B cell (primary cell): ENCODE data around the gene IMMP2L. TPM values are rescaled to one million over a fixed set of nuclear protein-coding genes. Genes with fewer than 3 reads are reported as not detected.

Experiments used
- ATAC-seq: fragments of 200-7000 bp; cut with Tn5 transposase; one replicate; pipeline ENCODE4 v1.10.0; 2021; ENCODE audit warnings: low read depth, mild to moderate bottlenecking, moderate number of reproducible peaks, moderate library complexity
- CTCF ChIA-PET: fragments of 350-600 bp; sonication (Branson Sonifier 250); formaldehyde crosslinking; loops from one replicate; lab custom pipeline; 2021; ENCODE audit warnings: antibody characterized with exemption, inconsistent platforms; lab: Charles Lee
- POLR2A ChIA-PET: fragments of 350-600 bp; sonication (Branson Sonifier 250); formaldehyde crosslinking; loops from one replicate; lab custom pipeline; 2021; ENCODE audit warnings: antibody characterized with exemption; lab: Charles Lee
- DNase-seq: peaks from one replicate; pipeline ENCODE4 v3.0.0; 2013
- H2AFZ ChIP-seq: 2 replicates; pipeline ENCODE4 v1.6.1; 2012; ENCODE audit warnings: mild to moderate bottlenecking, low read depth, low read length; ENCODE audit not compliant: insufficient read depth, poor library complexity, severe bottlenecking
- H3K27ac ChIP-seq, 2 donors: 1 replicate in 1 of 2; 2 replicates in 1 of 2; pipeline ENCODE4 v1.5.1; 2012 to 2013; ENCODE audit warnings: low read length in 2 of 2, mild to moderate bottlenecking in 2 of 2, moderate library complexity in 1 of 2
- H3K27me3 ChIP-seq, 4 experiments: fragments of 200-600 bp in 1 of 4; sonication (generic) in 1 of 4; replicated peaks in 1 of 4; 1 replicate in 2 of 4; 2 replicates in 2 of 4; pipeline versions ENCODE4 v1.6.1 to v1.7.0; 2013 to 2016; ENCODE audit warnings: low read length in 3 of 4, mild to moderate bottlenecking in 2 of 4, mixed read lengths in 1 of 4, moderate library complexity in 1 of 4; ENCODE audit not compliant: insufficient read depth in 4 of 4, control insufficient read depth in 3 of 4; ENCODE audit errors: control extremely low read depth in 1 of 4
- H3K36me3 ChIP-seq, 2 experiments: replicated peaks in 1 of 2; 1 replicate in 1 of 2; 2 replicates in 1 of 2; pipeline versions ENCODE4 v1.6.1 to v1.7.1; 2013; ENCODE audit warnings: low read length in 1 of 2; ENCODE audit not compliant: insufficient read depth in 2 of 2, control insufficient read depth in 1 of 2; ENCODE audit errors: control extremely low read depth in 1 of 2, extremely low read depth in 1 of 2
- H3K4me1 ChIP-seq, 2 donors: fragments of 200-600 bp in 1 of 2; sonication (generic) in 1 of 2; 1 replicate in 1 of 2; 2 replicates in 1 of 2; pipeline versions ENCODE4 v1.5.1 to v1.6.1; 2013 to 2017; ENCODE audit warnings: low read length in 2 of 2; ENCODE audit not compliant: control insufficient read depth in 2 of 2, insufficient read depth in 2 of 2
- H3K4me2 ChIP-seq: replicated peaks from 2 replicates; pipeline ENCODE3; 2012; ENCODE audit warnings: mild to moderate bottlenecking, low read depth, low read length; ENCODE audit not compliant: poor library complexity, severe bottlenecking
- H3K4me3 ChIP-seq, 5 experiments: fragments of 200-600 bp in 1 of 5; sonication (generic) in 1 of 5; 1 replicate in 3 of 5; 2 replicates in 2 of 5; pipeline versions ENCODE4 v1.5.1 to v1.7.0; 2011 to 2016; ENCODE audit warnings: low read length in 4 of 5, mild to moderate bottlenecking in 4 of 5, low read depth in 2 of 5, control low read depth in 1 of 5, moderate library complexity in 1 of 5; ENCODE audit not compliant: insufficient read depth in 1 of 5; ENCODE audit errors: control extremely low read depth in 1 of 5, extremely low read depth in 1 of 5
- H3K79me2 ChIP-seq: fragments of 200-600 bp; sonication (generic); one replicate; pipeline ENCODE4 v1.6.0; 2016; ENCODE audit warnings: low read length; ENCODE audit not compliant: control insufficient read depth, insufficient read depth
- H3K9ac ChIP-seq: fragments of 200-600 bp; sonication (generic); 2 replicates; pipeline ENCODE4 v1.6.1; 2017; ENCODE audit warnings: mild to moderate bottlenecking, low read length, moderate library complexity
- H3K9me3 ChIP-seq, 3 donors: one replicate each; pipeline versions ENCODE4 v1.6.1 to v1.7.1; 2013; ENCODE audit warnings: low read length in 2 of 3; ENCODE audit not compliant: control insufficient read depth in 2 of 3, insufficient read depth in 1 of 3; ENCODE audit errors: control extremely low read depth in 1 of 3
- H4K20me1 ChIP-seq: 2 replicates; pipeline ENCODE4 v1.6.0; 2012; ENCODE audit warnings: mild to moderate bottlenecking, low read length; ENCODE audit not compliant: insufficient read depth, control insufficient read depth, poor library complexity, severe bottlenecking
- H3K27ac Mint-ChIP-seq: one replicate; pipeline ENCODE4 v1.8.0; 2021; ENCODE audit warnings: mixed read lengths
- H3K27me3 Mint-ChIP-seq: one replicate; pipeline ENCODE4 v1.8.0; 2021; ENCODE audit warnings: mixed read lengths
- H3K4me1 Mint-ChIP-seq: one replicate; pipeline ENCODE4 v1.8.0; 2021; ENCODE audit warnings: mixed read lengths
- H3K4me3 Mint-ChIP-seq: one replicate; pipeline ENCODE4 v1.8.0; 2021; ENCODE audit warnings: mixed read lengths
- H3K9me3 Mint-ChIP-seq: one replicate; pipeline ENCODE4 v1.8.0; 2022; ENCODE audit warnings: mixed read lengths; ENCODE audit not compliant: insufficient read depth
- EZH2 ChIP-seq: IDR thresholded peaks from 2 replicates; pipeline ENCODE4 v1.6.1; 2012; ENCODE audit warnings: borderline replicate concordance, low read depth, mild to moderate bottlenecking, moderate library complexity, low read length; ENCODE audit not compliant: insufficient read depth, poor library complexity, severe bottlenecking
- WGBS: methylation state at CpG from one replicate; pipeline ENCODE4 v1.1.5; 2013; ENCODE audit warnings: missing lambda C conversion rate; ENCODE audit not compliant: insufficient coverage; 5-methylcytosine and 5-hydroxymethylcytosine counted together
- intact Hi-C: fragments of 100-400 bp; cut with micrococcal nuclease; formaldehyde crosslinking; loops from one replicate; pipeline ENCODE4 v1.10.0; 2022
- polyA plus RNA-seq: library from polyadenylated mRNA; depleted of rRNA; stranded (reverse); fragments of >200 nt; gene quantifications from 2 replicates; pipeline ENCODE4 v1.2.3, GENCODE V29; 2012
- total RNA-seq, 2 donors: library from RNA; stranded (reverse); fragments of 120-200 nt in 1 of 2; gene quantifications; 1 replicate in 1 of 2; 2 replicates in 1 of 2; pipeline versions ENCODE4 v1.2.3 to v1.2.4, GENCODE V29; 2013 to 2022
- TF ChIP-seq, protein P1 (sequence below): fragments of 200-600 bp; IDR thresholded peaks from one replicate; pipeline ENCODE4 v1.8.0; 2022; ENCODE audit warnings: antibody characterized with exemption, mild to moderate bottlenecking

Gene IMMP2L
- total and polyA plus RNA-seq, 2 donors (not counting 1 experiment from before 2014, with no cell fraction given): 3.8 to 34.2 TPM

DNA sequence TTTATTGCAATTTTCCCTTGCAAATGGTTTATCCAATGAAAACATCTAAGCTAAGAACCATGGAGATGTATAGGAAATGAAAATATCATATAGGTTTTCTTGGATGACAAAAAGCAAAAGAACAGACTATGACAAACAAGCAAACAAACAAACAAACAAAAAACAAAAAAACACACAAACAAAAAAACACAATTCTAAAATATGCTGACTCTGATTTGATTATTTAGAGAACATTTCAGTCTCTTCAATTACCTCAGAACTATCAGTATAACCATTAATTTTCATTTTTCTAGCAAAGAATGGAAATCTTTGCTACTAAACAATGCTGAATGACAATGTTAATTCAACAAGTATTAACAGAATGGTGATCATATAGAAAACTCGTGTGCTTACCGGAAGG is 840.9 kb downstream of the IMMP2L start:
- Histone ChIP-seq H3K36me3 (no peaks in the 10 kb centered on the region), H3K9me3 (no peaks in the 10 kb centered on the region), H3K79me2 (no peaks in the 10 kb centered on the region), H3K4me2 (no peak overlapping the region), H3K9ac (no peak overlapping the region), H3K27ac (no peak overlapping the region), H4K20me1 (no peaks in the 10 kb centered on the region), H3K4me1 (no peaks in the 10 kb centered on the region), H2AFZ (no peak overlapping the region), H3K27me3 (no peaks in the 10 kb centered on the region), H3K4me3 (no peak overlapping the region)
- 100% methylated on average over 1 of the region's 2 CpGs for whole genome bisulfite sequencing
- ATAC-seq: no peak
- intact Hi-C loops: no loop called here
- ChIA-PET POLR2A (no interaction called here), CTCF (no interaction called here)
- H3K4me1 Mint-ChIP-seq: no peaks in the 10 kb centered on the region
- no peak for DNase-seq
- H3K27me3 Mint-ChIP-seq: no peaks in the 10 kb centered on the region
- peaks cover 2% of the 10 kb centered on the region for H3K9me3 Mint-ChIP-seq
- TF ChIP-seq, protein P1, sequence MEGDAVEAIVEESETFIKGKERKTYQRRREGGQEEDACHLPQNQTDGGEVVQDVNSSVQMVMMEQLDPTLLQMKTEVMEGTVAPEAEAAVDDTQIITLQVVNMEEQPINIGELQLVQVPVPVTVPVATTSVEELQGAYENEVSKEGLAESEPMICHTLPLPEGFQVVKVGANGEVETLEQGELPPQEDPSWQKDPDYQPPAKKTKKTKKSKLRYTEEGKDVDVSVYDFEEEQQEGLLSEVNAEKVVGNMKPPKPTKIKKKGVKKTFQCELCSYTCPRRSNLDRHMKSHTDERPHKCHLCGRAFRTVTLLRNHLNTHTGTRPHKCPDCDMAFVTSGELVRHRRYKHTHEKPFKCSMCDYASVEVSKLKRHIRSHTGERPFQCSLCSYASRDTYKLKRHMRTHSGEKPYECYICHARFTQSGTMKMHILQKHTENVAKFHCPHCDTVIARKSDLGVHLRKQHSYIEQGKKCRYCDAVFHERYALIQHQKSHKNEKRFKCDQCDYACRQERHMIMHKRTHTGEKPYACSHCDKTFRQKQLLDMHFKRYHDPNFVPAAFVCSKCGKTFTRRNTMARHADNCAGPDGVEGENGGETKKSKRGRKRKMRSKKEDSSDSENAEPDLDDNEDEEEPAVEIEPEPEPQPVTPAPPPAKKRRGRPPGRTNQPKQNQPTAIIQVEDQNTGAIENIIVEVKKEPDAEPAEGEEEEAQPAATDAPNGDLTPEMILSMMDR: no peak
- TF ChIP-seq EZH2: no peak
- no peak overlapping the region for H3K27ac Mint-ChIP-seq
- no peak overlapping the region for H3K4me3 Mint-ChIP-seq

- ATAC-seq: no peak
- Histone ChIP-seq H3K79me2 (no peaks in the 10 kb centered on the region), H3K4me1 (no peaks in the 10 kb centered on the region), H3K27me3 (no peaks in the 10 kb centered on the region), H3K4me2 (no peak overlapping the region), H3K36me3 (no peaks in the 10 kb centered on the region), H4K20me1 (no peaks in the 10 kb centered on the region), H3K9me3 (no peaks in the 10 kb centered on the region), H3K27ac (no peak overlapping the region), H2AFZ (no peak overlapping the region), H3K9ac (no peak overlapping the region), H3K4me3 (no peak overlapping the region)
- Mint-ChIP-seq H3K4me3 (no peak overlapping the region), H3K4me1 (no peaks in the 10 kb centered on the region), H3K9me3 (peaks cover 2% of the 10 kb centered on the region), H3K27me3 (no peaks in the 10 kb centered on the region), H3K27ac (no peak overlapping the region)
- ChIA-PET CTCF (no interaction called here), POLR2A (no interaction called here)
- intact Hi-C loops: no loop called here
- no peak for DNase-seq
- TF ChIP-seq EZH2: no peak
- TF ChIP-seq, protein P1: no peak
- no CpG with 5 or more reads among the region's 3 CpGs for WGBS
Observed at GRCh38 chr7:110720626-110721025, 841.7 kb downstream of the IMMP2L start.
